ENCODE data around the gene TTC34.

TTC34 gene

GRCh38 chr1:2826736-2827292 is 25.3 kb upstream of the TTC34 start:
- Histone ChIP-seq H3K9ac (ENCODE audit: low read depth, low read length, poor library complexity, severe bottlenecking) (no peak overlapping the region), H3K27me3 (ENCODE audit: insufficient read depth, low read length, poor library complexity, severe bottlenecking) (no peaks in the 10 kb centered on the region), H3K9me3 (ENCODE audit: insufficient read depth, low read depth, low read length) (peaks cover 4% of the 10 kb centered on the region; the same call in 1 of the 2 replicates)

DNA sequence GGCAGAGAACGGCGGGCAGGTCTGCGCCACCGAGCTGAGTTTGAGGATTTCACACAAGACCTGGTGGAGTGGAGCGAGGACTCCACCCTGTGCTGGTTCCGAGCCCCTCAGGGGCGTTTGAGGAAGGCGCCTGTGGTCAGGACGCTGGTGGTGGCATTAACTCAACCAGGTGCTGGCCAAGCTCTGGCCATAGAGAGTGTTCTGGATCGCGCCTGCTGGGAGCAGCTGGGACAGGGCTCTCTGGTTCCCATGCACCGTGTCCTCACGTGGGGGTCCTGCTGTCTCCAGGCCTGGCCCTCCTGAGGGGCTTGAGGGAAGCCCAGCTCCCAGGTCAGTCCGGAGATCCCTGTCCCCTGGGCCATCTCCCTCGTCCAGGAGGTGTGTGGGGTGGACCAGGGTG is 24.8 kb upstream of the TTC34 start:
- Histone ChIP-seq H3K27me3 (ENCODE audit: insufficient read depth, low read length, poor library complexity, severe bottlenecking) (no peaks in the 10 kb centered on the region), H3K9ac (ENCODE audit: low read depth, low read length, poor library complexity, severe bottlenecking) (no peak overlapping the region), H3F3A (ENCODE audit: low read depth) (no peaks in the 10 kb centered on the region), H3K9me3 (ENCODE audit: insufficient read depth, low read depth, low read length) (no peaks in the 10 kb centered on the region; the same call in 1 of the 2 replicates), H3K9me2 (replicated peaks; ENCODE audit: low read depth, low read length) (no peaks in the 10 kb centered on the region), H2AFZ (ENCODE audit: low read length) (no peak overlapping the region), H3K4me1 (ENCODE audit: insufficient read depth, low read length, poor library complexity, severe bottlenecking) (no peaks in the 10 kb centered on the region), H3K4me2 (ENCODE audit: low read depth, low read length, poor library complexity, severe bottlenecking) (no peak overlapping the region), H3K79me2 (ENCODE audit: insufficient read depth, low read length) (no peaks in the 10 kb centered on the region), H4K20me1 (ENCODE audit: insufficient read depth, low read length, poor library complexity, severe bottlenecking) (no peaks in the 10 kb centered on the region), H3K36me3 (ENCODE audit: insufficient read depth, low read length) (no peaks in the 10 kb centered on the region), H3K4me3 (ENCODE audit: low read length, poor library complexity, severe bottlenecking) (no peak overlapping the region)
- TF ChIP-seq, protein P1, sequence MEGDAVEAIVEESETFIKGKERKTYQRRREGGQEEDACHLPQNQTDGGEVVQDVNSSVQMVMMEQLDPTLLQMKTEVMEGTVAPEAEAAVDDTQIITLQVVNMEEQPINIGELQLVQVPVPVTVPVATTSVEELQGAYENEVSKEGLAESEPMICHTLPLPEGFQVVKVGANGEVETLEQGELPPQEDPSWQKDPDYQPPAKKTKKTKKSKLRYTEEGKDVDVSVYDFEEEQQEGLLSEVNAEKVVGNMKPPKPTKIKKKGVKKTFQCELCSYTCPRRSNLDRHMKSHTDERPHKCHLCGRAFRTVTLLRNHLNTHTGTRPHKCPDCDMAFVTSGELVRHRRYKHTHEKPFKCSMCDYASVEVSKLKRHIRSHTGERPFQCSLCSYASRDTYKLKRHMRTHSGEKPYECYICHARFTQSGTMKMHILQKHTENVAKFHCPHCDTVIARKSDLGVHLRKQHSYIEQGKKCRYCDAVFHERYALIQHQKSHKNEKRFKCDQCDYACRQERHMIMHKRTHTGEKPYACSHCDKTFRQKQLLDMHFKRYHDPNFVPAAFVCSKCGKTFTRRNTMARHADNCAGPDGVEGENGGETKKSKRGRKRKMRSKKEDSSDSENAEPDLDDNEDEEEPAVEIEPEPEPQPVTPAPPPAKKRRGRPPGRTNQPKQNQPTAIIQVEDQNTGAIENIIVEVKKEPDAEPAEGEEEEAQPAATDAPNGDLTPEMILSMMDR (conservative IDR thresholded peaks at IDR 0.05; ENCODE audit: low read length), result no peak

More at GRCh38 chr1:2826736-2827292, 25.3 kb upstream of the TTC34 start:
- H3K4me3 ChIP-seq (ENCODE audit: low read length, poor library complexity, severe bottlenecking), result no peak overlapping the region
- no peaks in the 10 kb centered on the region for H3K4me1 ChIP-seq (ENCODE audit: insufficient read depth, low read length, poor library complexity, severe bottlenecking)
- no peak overlapping the region for H3K4me2 ChIP-seq (ENCODE audit: low read depth, low read length, poor library complexity, severe bottlenecking)
- H3F3A ChIP-seq (ENCODE audit: low read depth), result no peaks in the 10 kb centered on the region
- no peaks in the 10 kb centered on the region for H4K20me1 ChIP-seq (ENCODE audit: insufficient read depth, low read length, poor library complexity, severe bottlenecking)
- H3K79me2 ChIP-seq (ENCODE audit: insufficient read depth, low read length), result no peaks in the 10 kb centered on the region
- no peak for TF ChIP-seq EZH2phosphoT487 (IDR thresholded peaks at IDR 0.05; ENCODE audit: borderline replicate concordance)
- TF ChIP-seq, protein P1 (conservative IDR thresholded peaks at IDR 0.05; ENCODE audit: low read length), result no peak
- H3K9me2 ChIP-seq (replicated peaks; ENCODE audit: low read depth, low read length), result no peaks in the 10 kb centered on the region
- no peaks in the 10 kb centered on the region for H3K36me3 ChIP-seq (ENCODE audit: insufficient read depth, low read length)
- no peak overlapping the region for H2AFZ ChIP-seq (ENCODE audit: low read length)

- no peaks in the 10 kb centered on the region; the same call in 1 of the 2 replicates for H3K9me3 ChIP-seq (ENCODE audit: insufficient read depth, low read depth, low read length)
- H3K4me2 ChIP-seq (ENCODE audit: low read depth, low read length, poor library complexity, severe bottlenecking), result no peak overlapping the region
- H3K36me3 ChIP-seq (ENCODE audit: insufficient read depth, low read length), result no peaks in the 10 kb centered on the region
- H3F3A ChIP-seq (ENCODE audit: low read depth), result no peaks in the 10 kb centered on the region
- no peak overlapping the region for H2AFZ ChIP-seq (ENCODE audit: low read length)
- H3K9ac ChIP-seq (ENCODE audit: low read depth, low read length, poor library complexity, severe bottlenecking), result no peak overlapping the region
- H3K9me2 ChIP-seq (replicated peaks; ENCODE audit: low read depth, low read length), result no peaks in the 10 kb centered on the region
- H3K79me2 ChIP-seq (ENCODE audit: insufficient read depth, low read length), result no peaks in the 10 kb centered on the region
- no peaks in the 10 kb centered on the region for H3K4me1 ChIP-seq (ENCODE audit: insufficient read depth, low read length, poor library complexity, severe bottlenecking)
- H3K27me3 ChIP-seq (ENCODE audit: insufficient read depth, low read length, poor library complexity, severe bottlenecking), result no peaks in the 10 kb centered on the region
- H4K20me1 ChIP-seq (ENCODE audit: insufficient read depth, low read length, poor library complexity, severe bottlenecking), result no peaks in the 10 kb centered on the region
- no peak for TF ChIP-seq EZH2phosphoT487 (IDR thresholded peaks at IDR 0.05; ENCODE audit: borderline replicate concordance)
- TF ChIP-seq, protein P1 (conservative IDR thresholded peaks at IDR 0.05; ENCODE audit: low read length), result no peak
- H3K4me3 ChIP-seq (ENCODE audit: low read length, poor library complexity, severe bottlenecking), result no peak overlapping the region
These were observed 24.1 kb upstream of the TTC34 start for GRCh38 chr1:2825487-2826189.

Measured in Loucy (cell line).